Stimulated activated CD4-positive, alpha-beta T cell treated with anti-CD3 and anti-CD28 coated beads, Interleukin-15, amount 100 ng/mL, for 48 hours (primary cell): ENCODE data around the gene ATOH8.

Experiments used
- DNase-seq, 2 donors: peaks; one replicate each; pipeline ENCODE4 v3.0.0-alpha.2; 2020; ENCODE audit warnings: low read depth in 2 of 2

Gene ATOH8

DNA sequence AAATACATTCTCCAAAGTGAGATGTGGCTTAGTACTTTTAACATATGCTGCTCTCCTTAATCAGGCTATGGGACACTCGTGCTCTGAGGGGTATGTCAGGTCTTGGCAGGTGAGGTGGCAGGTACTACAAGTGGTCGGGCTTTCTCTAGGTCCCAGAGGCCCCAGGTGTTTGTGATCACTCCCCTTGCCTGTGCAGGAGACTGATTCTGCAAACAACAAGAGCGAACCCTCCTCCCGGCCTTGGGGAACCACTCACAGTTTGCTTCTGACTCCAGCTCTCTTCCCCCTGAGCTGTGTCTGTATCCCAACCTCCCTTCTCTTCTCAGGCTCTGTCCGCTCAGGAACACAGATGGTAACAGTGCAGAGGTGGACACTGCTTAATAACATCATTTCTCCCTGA, 48.1 kb downstream of the ATOH8 start:
- DNase-seq, result no peak

DNA sequence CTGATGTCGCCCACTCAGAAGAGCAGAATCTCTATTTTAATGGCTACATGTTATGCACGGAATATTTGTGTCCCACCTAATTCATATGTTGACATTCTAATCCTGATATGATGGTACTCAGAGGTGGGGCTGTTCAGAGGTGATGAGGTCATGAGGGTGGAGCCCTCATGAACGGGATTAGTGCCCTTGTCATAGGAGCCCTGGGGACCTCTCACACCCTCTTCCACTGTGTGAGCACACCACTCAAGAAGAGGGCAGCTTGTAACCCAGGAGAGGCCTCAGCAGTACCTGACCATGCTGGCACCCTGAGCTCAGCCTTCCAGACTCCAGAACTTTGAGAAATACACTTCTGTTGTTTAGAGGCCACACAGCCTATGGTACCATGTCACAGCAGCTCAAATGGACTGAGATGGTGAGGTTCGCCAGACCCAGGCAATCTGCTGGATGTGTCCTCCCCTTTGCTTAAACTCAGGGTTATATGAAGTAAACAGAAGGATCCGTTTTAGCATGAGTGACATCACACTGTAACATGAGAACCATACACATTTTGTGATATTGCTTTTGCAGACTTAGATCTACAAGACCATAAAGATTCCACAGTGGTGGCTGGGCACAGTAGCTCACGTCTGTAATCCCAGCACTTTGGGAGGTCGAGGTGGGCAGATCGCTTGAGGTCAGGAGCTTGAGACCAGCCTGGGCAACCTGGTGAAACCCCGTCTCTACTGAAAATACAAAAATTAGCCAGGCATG, 48.7 kb downstream of the ATOH8 start:
- no peak for DNase-seq

DNA sequence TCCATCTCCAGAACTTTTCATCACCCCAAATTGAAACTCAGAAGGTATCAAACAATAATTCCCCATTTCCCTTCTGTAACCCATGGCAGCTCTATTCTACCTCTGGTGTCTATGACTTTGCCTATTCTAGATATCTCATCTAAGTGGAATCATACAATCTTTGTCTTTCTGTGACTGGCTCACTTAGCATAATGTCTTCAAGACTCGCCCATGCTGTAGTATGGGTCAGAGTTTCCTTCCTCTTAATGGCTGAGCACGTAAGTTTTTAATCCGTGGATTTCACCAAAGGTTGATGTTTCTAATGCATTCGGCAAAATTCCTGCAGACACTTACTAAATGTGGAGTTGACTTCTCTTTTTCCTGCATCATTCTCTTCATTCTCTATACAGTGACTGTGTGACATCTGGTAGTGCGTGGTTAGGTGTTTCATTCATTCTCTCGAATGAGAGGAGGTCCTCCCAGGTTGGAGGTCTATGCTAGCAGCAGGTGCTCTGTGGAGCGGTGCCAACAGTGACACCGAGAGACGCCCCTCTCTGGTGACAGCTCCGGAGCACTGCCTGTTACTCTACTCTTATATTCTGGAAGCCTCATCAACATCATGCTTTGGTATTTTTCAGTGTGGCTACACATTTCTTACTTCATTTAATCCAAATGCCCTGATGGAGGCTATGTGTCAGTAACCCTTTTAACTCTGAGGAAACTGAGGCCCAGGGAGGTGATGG, 50.1 kb downstream of the ATOH8 start:
- DNase-seq, result no peak

DNA sequence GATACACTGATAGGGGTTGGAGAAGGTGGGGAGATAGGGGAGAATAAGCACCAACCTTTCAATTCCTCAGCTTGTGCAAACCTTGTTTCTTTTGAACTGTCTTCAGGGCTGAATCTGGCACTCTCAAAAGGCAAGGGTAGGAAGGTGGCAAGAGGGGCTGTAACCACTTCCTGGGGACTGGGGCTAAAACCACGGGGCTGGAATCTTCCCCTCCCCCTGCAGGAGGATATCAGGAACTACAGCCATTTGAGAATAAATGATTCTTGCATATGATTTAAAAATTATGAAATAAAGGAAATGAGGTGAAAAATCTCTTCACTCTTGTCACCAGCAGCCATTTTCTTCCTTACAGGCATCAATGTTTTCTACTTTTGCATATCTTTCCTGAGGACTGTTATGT, 50.8 kb downstream of the ATOH8 start:
- DNase-seq, result no peak

DNA sequence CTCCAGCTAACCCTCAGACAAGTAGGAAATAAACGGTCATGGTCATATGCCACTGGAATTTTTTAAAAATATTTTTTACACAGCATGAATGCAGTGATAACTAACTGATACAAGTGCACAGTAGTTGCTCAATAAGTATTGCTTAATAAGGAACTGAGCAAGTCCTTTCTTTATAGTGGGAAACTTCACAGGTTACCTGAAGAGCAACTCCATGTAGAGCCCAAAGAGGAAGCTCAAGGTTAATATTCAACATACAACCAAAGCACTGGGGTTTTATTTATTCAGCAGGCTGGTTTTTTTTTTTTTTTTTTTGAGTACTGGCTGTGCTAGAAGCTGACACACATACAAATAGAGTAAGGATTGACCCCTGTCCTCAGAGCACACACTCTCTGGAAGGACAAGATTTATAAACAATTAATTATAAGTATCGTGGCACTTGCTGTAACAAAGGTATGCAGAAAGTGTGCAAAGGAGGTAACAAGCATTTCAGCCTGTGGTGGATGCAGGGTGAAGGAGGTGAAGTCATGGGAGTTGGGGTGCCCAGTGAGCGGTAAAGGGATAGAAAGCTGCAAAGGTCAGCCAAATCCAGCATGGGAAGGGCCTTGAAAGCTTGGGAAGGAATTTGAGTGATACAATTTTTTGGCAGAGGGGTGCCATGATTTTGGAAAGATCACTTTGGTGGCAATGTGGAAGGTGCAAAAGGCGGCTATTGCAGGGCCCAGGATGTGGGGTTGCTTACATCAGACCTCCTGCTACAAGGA, 52.7 kb downstream of the ATOH8 start:
- DNase-seq, result no peak

DNA sequence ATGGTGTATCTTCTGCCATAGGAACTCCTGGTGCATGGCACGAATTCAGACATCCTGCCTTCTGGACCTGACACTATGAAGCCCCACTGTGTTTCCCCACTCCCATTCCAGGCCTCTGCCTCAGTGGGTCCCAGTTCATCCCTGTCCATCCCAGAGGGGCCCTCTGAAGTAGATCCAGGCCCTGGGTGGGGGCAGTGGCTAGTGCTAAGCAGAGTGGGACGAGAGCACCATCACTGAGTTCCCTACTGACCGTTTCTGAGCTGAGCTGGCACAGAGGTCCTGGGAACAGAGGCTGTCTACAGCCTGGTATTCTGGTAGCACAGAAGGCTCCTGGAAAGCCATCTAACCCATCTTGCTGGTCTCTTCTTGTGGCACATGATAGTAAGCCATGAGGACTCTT, 54.0 kb downstream of the ATOH8 start:
- no peak for DNase-seq

DNA sequence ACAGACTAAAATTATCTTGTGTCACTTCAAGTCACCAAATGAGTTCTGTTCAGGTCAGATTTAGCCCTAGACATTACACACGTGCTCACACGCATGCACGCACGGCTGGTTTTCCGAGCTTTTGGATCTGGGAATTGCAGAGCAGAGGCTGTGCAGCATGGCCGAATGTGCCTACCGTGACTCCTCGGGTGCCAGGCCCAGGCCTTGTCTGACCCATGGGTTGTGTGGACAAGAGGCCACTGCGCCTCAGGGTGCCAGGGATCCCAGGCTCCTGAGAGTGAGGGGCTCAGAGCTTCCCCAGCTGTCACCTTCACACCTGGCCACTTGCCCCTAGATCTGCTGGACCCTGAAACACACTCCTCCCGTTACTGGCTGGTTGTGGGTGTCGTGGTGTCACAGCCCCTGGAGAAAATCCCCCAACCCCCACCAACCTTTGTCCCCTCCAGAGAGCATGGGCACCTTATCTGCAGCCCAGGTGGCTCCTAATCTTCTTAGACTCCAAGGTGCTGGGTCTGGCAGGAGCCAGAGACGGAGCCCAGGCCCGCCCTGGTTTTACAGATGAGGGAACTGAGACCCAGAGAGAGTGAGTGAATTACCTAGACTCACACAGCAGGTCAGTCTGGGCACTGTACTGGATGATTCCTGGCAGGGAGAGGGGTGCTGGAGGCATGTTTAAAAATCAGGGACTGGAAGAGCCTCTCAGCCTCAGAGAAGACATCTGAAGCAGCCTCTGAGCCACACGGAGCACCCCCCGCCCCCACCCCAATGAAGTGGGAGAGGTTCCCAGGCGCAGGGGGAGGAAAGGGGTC, 56.8 kb downstream of the ATOH8 start:
- no peak for DNase-seq

DNA sequence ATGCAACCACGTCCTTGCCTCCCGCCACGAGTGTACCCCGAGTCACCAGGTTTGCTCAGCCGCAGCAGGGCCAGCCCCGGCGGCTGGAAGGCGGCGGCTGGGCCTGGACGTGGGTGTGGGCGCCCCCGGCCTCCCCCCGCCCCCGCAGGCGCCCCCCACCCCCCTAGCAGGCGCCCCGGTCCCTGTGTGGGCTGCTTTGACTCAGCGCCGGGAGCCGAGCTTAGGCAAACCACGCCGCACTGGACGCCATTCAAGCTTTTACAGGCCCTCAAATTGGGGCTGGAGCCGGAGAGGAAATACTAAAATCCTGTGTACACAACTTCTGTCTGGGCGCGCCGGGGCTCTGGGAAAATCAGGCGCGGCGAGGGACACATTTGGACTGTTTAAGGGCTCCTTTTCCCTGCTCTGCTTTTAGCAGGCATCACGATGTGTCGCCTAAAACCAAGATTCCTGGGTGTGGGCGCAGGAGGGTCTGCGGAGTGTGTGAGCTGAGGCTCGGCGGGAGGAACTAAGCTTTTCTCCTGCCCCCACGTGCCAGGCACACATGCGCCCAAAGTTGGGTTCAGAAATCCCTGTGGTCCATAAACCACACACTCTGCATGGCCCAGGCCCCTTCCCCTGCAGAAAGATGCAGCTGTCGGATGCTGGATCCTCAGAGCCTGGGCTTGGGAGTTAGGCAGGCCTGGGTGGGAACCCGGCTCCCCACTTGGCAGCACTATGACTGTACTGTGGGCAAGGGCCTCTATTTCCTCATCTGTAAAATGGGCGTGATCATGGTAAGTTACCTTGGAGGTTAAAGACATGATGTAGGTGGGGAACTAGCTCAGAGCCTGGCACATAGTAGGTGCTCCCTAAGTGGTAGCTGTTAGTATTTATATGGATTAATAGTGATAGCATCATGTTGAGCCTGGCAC, 57.6 kb downstream of the ATOH8 start:
- no peak for DNase-seq

DNA sequence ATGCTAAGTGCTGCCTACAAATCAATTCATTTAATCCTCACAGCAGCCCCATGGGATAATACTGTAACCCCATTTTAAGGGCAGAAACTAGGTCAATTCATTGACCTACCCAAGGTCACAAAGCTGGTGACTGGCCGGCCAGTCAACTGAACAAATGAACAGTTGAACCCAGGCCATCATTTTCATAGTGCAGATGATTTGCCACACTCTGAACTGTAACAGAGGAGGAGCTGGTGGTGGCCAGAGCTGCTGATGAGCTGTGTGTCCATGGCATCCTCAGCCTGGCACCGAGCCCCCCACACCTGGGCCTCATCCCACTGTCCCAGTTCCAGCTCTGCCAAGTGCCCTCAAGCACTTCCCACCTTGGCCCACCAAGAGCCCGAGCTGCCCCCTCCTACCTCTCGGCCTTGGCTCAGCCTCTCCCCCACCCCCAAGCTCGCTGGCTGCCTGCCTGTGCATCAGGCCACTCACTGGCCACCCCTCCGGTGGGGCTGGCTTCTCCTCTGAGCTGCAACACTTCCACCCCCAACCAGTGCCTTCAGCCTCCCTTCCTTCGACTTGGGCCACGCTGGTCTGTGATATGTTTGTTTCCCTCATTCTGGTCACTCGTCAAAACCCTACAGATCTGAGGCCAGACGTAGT, 58.4 kb downstream of the ATOH8 start:
- no peak for DNase-seq

DNA sequence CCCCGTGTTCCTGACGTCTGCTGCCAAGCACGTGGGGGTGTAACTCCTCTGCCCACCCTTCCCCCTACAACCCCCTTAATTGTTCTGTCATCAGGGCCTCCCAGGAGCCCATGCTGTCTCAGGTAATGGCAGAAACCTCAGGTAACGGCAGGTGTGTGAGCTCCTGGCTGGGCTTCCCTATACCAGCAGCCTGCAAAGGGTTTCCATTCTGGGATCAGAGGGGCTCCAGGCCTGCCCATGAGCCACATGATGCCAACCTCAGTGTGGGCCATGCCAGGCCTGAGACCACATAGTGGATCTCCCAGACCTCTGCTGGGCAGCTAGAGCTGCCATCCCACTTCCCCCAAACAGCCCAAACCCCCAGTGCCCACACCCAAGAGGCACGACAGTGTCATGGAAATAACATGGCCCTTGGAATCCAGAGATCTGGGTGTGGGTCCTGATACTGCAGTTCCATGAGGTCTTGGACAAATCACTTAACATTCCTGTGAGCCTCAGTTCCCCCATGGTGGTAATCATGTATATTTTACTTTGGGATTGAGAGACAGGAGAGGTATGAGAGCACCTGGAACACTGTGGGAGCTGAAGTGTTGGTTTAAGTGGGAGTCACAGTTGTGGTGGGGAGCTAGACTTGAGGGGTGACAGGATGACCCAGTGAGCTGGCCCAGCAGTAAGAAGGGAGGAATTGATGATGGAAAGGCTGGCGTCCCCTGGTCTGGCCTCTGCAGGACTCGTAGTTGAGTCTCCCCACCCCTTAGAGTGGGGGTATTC, 59.6 kb downstream of the ATOH8 start:
- DNase-seq, result no peak

DNA sequence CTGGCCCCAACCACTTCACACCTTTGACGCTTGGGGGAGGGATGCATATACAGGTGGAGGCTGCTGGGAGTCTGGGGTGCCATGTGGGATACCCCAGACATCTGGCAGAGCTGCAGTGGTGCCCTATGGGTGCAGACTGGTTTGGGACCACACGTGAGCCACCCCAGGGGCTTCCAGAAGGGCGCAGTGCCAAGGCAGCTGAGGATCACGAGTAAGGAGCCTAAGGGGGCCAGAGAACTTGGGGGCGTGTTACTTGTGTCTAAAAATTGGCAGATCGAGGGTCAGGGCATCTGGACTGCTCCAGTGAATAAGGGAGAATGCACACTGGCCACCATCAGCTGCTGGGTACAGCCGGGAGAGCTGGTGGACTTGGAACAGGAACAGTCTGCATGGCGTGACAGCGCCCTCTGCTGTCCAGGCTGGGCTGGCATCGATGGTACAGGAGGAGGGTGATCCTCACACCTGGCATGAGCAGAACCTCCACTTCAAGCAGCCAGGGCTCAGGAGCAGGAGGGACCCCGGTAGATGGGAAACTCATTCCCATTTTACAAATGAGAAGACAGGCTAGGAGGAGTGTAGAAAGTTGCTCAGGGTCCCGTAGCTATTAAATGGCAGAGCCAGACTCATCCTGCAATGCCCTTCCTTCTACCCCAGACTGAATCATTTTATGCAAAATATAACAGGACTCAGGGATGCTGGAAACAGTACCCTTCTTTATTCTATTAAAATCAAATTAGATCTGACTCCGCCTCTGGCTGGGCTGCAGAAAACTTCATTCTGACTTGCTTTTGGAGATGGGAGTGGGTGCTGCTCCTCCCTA, 60.4 kb downstream of the ATOH8 start:
- DNase-seq, result peak; percentile 66 to 79

DNA sequence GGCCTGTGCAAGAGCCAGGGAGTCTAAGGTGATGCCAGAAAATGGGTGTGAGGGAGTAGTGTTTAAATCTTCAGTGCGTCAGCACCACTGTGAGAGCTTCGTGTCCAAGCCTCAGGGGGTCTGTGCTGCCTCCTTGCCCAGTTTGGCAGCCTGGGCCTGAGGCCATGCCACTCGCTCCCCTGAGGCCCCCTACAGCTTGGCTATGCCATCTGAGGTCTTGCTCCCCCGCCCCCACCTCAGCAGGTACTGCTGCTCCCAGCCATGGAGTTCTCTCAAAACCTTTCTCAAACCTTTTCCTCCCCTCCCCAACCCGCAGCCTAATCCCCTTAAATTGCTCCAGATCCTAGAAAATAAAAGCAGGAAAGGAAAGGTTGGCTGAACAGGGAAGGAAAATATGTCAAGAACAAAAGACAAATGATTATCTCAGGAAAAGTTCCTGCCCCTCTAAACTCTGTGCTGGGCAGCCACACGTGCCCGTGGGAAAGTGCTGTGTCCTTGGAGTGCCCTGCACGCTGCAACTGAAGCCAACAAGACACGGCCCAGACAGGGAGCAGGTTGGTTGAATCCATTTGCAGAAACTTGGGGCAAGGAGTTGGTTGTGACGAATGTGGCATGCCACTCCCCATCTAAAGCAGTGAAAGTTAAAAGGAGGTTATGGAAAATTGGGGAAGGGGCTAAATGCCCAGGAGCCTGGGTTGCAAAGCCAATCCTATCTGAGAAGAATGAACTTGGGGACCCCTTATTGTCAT, 61.2 kb downstream of the ATOH8 start:
- no peak for DNase-seq

DNA sequence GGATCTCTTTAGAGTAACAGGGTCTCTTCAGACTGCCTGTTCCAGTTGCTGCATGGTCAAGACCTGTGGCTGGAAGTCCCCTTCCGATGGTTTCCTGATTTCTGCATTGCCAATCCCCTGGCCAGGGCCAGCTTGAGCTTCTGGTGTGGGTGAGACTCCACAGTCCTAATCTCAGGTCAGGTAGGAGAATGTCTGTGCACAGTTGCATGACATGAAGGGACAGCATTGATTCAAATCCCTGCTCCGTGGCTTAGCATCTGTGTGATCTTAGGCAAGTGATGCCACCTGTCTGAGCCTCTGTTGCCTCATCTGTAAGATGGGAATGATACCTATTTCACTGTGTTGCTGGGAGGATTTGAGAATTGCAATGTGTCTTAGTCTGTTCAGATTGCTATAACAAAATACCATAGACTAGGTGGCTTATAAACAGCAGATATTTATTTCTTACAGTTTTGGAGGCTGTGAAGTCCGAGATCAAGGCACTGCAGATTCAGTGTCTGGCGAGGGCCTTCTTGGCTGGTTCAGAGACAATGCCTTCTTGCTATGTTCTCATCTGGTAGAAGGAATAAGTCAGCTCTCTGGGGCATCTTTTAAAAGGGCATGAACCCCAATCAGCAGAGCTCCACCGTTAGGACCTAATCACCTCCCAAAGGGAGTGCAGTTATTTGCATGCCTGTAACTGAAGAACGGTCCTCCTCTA, 66.2 kb downstream of the ATOH8 start:
- DNase-seq, result no peak

DNA sequence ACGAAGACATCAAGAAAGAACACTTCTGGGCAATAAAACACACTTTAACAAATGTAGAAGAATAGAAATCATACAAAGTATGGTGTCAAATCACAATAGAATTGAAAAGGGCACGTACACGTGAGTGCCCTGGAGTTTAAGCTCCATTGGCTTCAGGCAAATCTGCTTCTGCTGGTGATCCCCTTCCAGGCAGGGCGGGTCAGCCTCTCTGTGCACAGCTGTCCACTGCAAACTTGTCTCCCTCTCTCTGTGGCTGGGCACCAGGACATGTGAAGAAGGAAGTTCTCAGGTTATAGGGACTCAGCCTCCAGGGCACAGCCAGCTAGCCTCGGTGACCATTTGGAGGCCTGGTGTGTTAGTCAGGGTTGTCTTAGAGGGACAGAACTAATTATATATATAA, 69.0 kb downstream of the ATOH8 start:
- no peak for DNase-seq

DNA sequence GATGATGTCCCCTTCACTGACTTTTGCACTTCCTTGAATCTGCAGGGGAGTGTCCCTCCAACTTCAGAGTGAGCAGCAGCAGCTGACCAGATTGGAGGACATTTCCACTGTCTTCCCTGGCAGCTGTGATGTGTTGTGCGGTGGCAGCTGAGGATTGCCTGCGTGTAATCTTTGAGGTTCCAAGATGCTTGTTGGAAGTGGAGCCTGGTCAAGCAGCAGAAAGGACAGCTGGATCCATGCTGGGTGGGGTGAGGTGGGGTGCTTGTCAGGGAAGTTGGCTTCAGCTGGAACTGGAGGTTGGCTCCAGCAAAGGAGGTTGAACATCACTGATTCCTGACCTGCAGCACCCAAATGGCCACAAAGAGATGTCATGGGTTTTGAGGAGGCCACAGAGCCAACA, 70.2 kb downstream of the ATOH8 start:
- DNase-seq, result no peak

DNA sequence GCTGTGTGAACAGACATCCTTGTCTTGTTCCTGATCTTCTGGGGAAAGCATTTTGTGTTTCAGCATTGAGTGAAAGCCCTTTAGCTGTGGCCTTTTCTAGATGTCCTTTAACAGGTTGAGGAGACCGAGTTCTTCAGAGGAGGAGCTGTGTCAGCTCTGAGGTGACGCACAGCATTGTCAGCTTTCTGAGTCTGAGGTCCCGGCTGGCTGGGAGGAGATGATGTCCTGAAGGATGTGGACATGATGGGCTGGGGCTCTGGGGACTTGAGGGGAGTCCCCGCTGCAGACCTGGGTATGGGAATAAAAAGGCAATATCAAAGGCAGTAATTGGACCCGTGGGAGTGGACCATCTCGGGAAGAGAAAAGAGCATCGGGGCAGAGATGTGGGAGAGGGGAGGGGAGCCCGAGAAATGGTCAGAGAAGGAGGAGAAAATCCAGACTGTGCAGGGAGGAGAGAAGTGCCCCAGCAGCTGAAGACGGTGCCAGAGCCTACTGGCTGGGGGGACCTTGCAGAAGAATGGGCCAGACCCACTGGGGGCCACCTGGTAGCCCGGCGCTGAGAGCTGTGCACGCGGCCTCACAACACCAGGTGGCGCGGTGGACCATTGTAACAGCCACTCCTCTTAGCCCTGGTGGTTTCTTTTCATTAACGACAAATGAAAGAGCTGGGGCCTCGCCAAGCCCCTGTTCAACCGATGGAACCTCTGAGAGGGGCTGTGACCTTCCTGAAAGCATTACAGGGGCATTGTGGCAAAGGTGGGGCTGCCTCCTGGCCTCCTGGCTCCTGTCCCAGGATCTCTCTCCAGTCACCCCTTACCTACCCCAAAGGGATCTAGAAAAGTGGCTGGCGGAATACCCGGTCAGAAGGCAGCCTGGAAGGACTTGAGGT, 73.4 kb downstream of the ATOH8 start:
- DNase-seq, result peak; percentile 60 to 77
